CD4-positive, CD25-positive, alpha-beta regulatory T cell (primary cell): ENCODE data around the gene RPS24. TPM values are rescaled to one million over a fixed set of nuclear protein-coding genes. Genes with fewer than 3 reads are reported as not detected.

ENCODE experiments used
- ATAC-seq, 2 donors: fragments of 150-1000 bp; cut with Tn5 transposase; one replicate each; pipeline ENCODE4 v1.10.0; 2021; ENCODE audit warnings: low read depth in 2 of 2, moderate number of reproducible peaks in 2 of 2, moderate library complexity in 1 of 2
- DNase-seq, 3 donors: peaks; one replicate each; pipeline versions ENCODE4 v3.0.0 to v3.0.0-alpha.2; 2012 to 2022; ENCODE audit warnings: mixed read lengths in 1 of 3
- H3K27ac ChIP-seq: one replicate; pipeline ENCODE4 v1.7.0; 2013; ENCODE audit warnings: mild to moderate bottlenecking, low read length; ENCODE audit not compliant: insufficient read depth, poor library complexity, severe bottlenecking
- H3K27me3 ChIP-seq: one replicate; pipeline ENCODE4 v1.7.0; 2013; ENCODE audit warnings: low read length; ENCODE audit not compliant: control insufficient read depth, insufficient read depth
- H3K36me3 ChIP-seq: one replicate; pipeline ENCODE4 v1.7.0; 2013; ENCODE audit warnings: mild to moderate bottlenecking, low read length, moderate library complexity; ENCODE audit not compliant: control insufficient read depth, insufficient read depth
- H3K4me1 ChIP-seq: 2 replicates; pipeline ENCODE4 v1.7.0; 2013; ENCODE audit warnings: mild to moderate bottlenecking, low read length; ENCODE audit not compliant: insufficient read depth, control insufficient read depth, poor library complexity, severe bottlenecking
- H3K4me3 ChIP-seq: one replicate; pipeline ENCODE4 v1.7.0; 2013; ENCODE audit warnings: low read depth, mild to moderate bottlenecking, low read length, moderate library complexity
- H3K9me3 ChIP-seq, 2 experiments: 1 replicate in 1 of 2; 2 replicates in 1 of 2; pipeline ENCODE4 v1.7.0; 2013; ENCODE audit warnings: low read length in 2 of 2, mild to moderate bottlenecking in 1 of 2, moderate library complexity in 1 of 2; ENCODE audit not compliant: control insufficient read depth in 2 of 2
- H3K27ac Mint-ChIP-seq, 3 donors: one replicate each; pipeline ENCODE4 v1.8.0; 2020 to 2022; ENCODE audit warnings: mild to moderate bottlenecking in 3 of 3, mixed read lengths in 3 of 3, moderate library complexity in 2 of 3
- H3K27me3 Mint-ChIP-seq: one replicate; pipeline ENCODE4 v1.8.0; 2022; ENCODE audit warnings: mild to moderate bottlenecking, mixed read lengths
- H3K36me3 Mint-ChIP-seq: one replicate; pipeline ENCODE4 v1.8.0; 2020; ENCODE audit warnings: mixed read lengths
- H3K4me1 Mint-ChIP-seq, 4 donors: one replicate each; pipeline ENCODE4 v1.8.0; 2020 to 2022; ENCODE audit warnings: mixed read lengths in 4 of 4, mild to moderate bottlenecking in 1 of 4
- H3K4me3 Mint-ChIP-seq, 4 donors: one replicate each; pipeline ENCODE4 v1.8.0; 2020 to 2022; ENCODE audit warnings: mild to moderate bottlenecking in 4 of 4, mixed read lengths in 4 of 4, moderate library complexity in 3 of 4
- H3K9me3 Mint-ChIP-seq, 7 donors: one replicate each; pipeline ENCODE4 v1.8.0; 2020 to 2022; ENCODE audit warnings: mixed read lengths in 7 of 7, mild to moderate bottlenecking in 3 of 7, moderate library complexity in 2 of 7
- polyA plus RNA-seq, 4 donors: library from polyadenylated mRNA; unstranded; fragments of 300-500 nt; fragmentation: Illumina TruSeq; gene quantifications; one replicate each; pipeline ENCODE4 v1.2.3, GENCODE V29; 2021
- total RNA-seq: library from RNA; stranded (reverse); gene quantifications from one replicate; pipeline ENCODE4 v1.2.3, GENCODE V29; 2022

RPS24 gene
- total and polyA plus RNA-seq, 5 donors from 2014 or later: 852 to 1,300 (median 1,120) TPM

DNA sequence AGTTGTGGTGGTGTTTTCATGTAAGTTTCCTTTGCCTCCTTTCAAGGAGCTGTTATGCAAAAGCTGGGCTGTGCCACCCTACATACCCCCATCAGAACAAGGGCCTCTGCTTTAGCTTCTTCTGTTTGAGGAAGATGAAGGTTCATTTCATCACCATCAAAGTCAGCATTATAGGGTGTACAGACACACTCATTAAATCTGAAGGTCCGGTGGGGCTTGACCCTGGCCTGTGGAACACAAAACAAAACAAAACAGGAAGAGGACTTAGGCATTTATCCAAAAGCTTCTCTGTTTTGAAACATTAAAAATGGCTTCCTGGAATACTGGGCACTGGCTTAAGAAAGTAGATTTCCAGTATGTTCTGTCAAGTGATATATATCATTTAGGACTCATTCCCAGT lies 20.1 kb upstream of the RPS24 start:
- H3K27me3 ChIP-seq: no peaks in the 10 kb centered on the region
- DNase-seq (no peak), ATAC-seq (no peak)
- Mint-ChIP-seq H3K4me1 (no peaks in the 10 kb centered on the region), H3K9me3 (no peaks in the 10 kb centered on the region), H3K27me3 (no peaks in the 10 kb centered on the region), H3K27ac (no peak overlapping the region), H3K36me3 (peaks cover 47% of the 10 kb centered on the region), H3K4me3 (no peak overlapping the region)
- H3K36me3 ChIP-seq: peaks cover 89% of the 10 kb centered on the region
- no peak overlapping the region for H3K4me3 ChIP-seq
- H3K4me1 ChIP-seq: no peaks in the 10 kb centered on the region
- H3K9me3 ChIP-seq: no peaks in the 10 kb centered on the region
- no peak overlapping the region for H3K27ac ChIP-seq

DNA sequence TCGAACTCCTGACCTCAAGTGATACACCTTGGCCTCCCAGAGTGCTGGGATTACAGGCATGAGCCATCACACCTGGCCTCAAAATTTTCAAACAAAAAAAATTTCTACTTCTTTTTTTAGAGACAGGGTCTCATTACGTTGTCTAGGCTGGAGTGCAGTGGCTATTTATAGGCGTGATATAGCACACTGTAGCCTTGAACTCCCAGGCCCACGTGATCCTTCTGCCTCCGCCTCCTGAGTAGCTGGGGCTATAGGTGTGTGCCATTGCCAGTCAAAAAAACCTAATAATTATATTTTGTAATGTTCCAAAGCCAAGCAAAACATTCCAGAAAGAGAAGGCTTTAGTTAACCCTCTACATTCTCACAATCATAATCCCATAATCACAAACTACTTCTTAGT lies 18.1 kb upstream of the RPS24 start:
- Mint-ChIP-seq H3K4me1 (no peaks in the 10 kb centered on the region), H3K27ac (no peak overlapping the region), H3K9me3 (no peaks in the 10 kb centered on the region), H3K36me3 (peaks cover 41% of the 10 kb centered on the region), H3K4me3 (no peak overlapping the region), H3K27me3 (no peaks in the 10 kb centered on the region)
- Histone ChIP-seq H3K9me3 (no peaks in the 10 kb centered on the region), H3K4me3 (no peak overlapping the region), H3K4me1 (no peaks in the 10 kb centered on the region), H3K36me3 (peaks cover 88% of the 10 kb centered on the region), H3K27ac (no peak overlapping the region), H3K27me3 (no peaks in the 10 kb centered on the region)
- ATAC-seq: no peak
- no peak for DNase-seq

DNA sequence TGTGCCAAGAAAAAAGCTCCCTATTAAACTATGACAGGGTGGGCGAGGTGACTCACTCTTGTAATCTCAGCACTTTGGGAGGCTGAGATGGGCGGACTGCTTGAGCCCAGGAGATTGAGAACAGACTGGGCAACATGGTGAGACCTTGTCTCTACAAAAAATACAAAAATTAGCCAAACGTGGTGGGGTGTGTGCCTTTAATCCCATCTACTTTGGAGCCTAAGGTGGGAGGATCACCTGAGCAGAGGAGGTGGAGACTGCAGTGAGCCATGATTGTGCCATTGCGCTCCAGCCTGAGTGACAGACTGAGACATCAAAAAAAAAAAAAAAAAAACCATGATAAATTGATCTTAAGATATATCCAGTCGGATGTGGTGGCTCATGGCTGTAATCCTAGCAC lies 15.8 kb upstream of the RPS24 start:
- ATAC-seq (no peak), DNase-seq (no peak)
- H3K27me3 Mint-ChIP-seq: no peaks in the 10 kb centered on the region
- H3K9me3 Mint-ChIP-seq: no peaks in the 10 kb centered on the region
- peaks cover 48% of the 10 kb centered on the region for H3K36me3 Mint-ChIP-seq
- no peak overlapping the region for H3K4me3 ChIP-seq
- H3K27ac ChIP-seq: no peak overlapping the region
- H3K9me3 ChIP-seq: no peaks in the 10 kb centered on the region
- H3K4me1 ChIP-seq: no peaks in the 10 kb centered on the region
- no peak overlapping the region for H3K4me3 Mint-ChIP-seq
- no peaks in the 10 kb centered on the region for H3K4me1 Mint-ChIP-seq
- H3K27me3 ChIP-seq: no peaks in the 10 kb centered on the region
- peak overlapping the region in 1 of 3 donors; percentile 9 for H3K27ac Mint-ChIP-seq
- H3K36me3 ChIP-seq: peaks cover 86% of the 10 kb centered on the region

DNA sequence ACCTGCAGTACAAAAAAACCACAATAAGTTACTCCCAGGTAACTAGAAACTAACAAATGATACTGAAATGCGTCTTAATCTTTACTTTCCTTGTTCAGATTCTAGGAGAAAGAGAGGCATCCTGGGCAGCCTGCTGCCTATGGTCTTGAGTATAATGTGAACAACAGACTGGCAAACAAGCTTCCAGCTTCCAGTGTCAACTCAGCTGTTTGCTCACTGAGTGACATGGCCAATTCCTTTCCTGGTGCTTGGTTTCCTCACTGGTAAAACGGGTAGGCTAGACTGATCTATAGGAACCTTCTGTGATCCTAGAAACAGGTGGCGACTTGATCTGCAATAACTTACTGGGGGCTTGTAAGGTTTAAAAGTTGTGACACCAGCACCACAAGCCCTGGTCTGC lies 14.4 kb upstream of the RPS24 start:
- no peak for DNase-seq
- peaks cover 89% of the 10 kb centered on the region for H3K36me3 ChIP-seq
- H3K4me3 ChIP-seq: no peak overlapping the region
- H3K9me3 ChIP-seq: no peaks in the 10 kb centered on the region
- Mint-ChIP-seq H3K27ac (no peak overlapping the region), H3K9me3 (no peaks in the 10 kb centered on the region), H3K4me3 (no peak overlapping the region), H3K27me3 (no peaks in the 10 kb centered on the region), H3K36me3 (peaks cover 47% of the 10 kb centered on the region), H3K4me1 (peaks cover 0 to 2% (median 0%) of the 10 kb centered on the region in 4 donors)
- no peak overlapping the region for H3K27ac ChIP-seq
- H3K27me3 ChIP-seq: no peaks in the 10 kb centered on the region
- H3K4me1 ChIP-seq: no peaks in the 10 kb centered on the region
- ATAC-seq: no peak

DNA sequence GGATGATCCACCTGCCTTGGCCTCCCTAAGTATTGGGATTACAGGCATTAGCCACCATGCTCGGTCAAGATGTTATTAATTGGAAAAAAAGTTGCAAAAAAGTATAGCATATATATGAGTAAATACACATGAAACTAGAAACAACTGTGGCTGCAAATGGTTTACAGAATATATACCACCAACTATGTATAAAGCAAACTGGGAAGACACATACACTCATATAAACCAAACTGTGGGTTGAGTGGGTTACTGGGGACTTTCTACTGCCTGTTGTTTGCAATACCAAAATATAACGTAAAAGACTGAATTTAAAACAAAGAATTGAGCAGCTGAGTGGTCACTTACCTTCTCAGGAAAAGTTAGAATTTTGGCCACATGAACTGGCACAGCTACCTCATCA lies 12.5 kb upstream of the RPS24 start:
- Mint-ChIP-seq H3K27ac (no peak overlapping the region), H3K4me3 (no peak overlapping the region), H3K4me1 (peaks cover 0 to 3% (median under 1%) of the 10 kb centered on the region in 4 donors), H3K27me3 (no peaks in the 10 kb centered on the region), H3K36me3 (peaks cover 59% of the 10 kb centered on the region), H3K9me3 (no peaks in the 10 kb centered on the region)
- ATAC-seq (no peak), DNase-seq (no peak)
- Histone ChIP-seq H3K4me1 (no peaks in the 10 kb centered on the region), H3K27me3 (no peaks in the 10 kb centered on the region), H3K4me3 (no peak overlapping the region), H3K27ac (no peak overlapping the region), H3K9me3 (no peaks in the 10 kb centered on the region), H3K36me3 (peaks cover 91% of the 10 kb centered on the region)

DNA sequence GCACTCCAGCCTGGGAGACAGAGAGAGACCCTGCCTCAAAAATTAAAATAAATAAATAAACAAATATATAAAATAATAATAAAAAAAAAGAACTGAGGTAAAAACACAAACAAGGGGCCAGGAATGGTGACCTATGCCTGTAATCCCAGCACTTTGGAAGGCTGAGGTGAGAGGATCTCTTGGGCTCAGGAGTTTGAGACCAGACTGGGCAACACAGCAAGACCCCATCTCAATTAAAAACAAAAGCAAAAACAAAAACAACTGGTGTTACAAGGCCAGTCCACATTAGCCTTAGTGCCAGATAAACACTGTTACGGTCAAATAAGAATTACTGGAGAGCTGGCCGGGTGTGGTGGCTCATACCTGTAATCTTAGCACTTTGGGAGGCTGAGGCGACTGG lies 9.9 kb upstream of the RPS24 start:
- H3K27me3 ChIP-seq: no peaks in the 10 kb centered on the region
- no peaks in the 10 kb centered on the region for H3K27me3 Mint-ChIP-seq
- H3K9me3 ChIP-seq: no peaks in the 10 kb centered on the region
- no peak overlapping the region for H3K4me3 Mint-ChIP-seq
- H3K4me1 ChIP-seq: peaks cover 11% of the 10 kb centered on the region
- no peak for DNase-seq
- peaks cover 7 to 24% (median 11%) of the 10 kb centered on the region in 4 donors for H3K4me1 Mint-ChIP-seq
- peaks cover 59% of the 10 kb centered on the region for H3K36me3 Mint-ChIP-seq
- H3K27ac Mint-ChIP-seq: no peak overlapping the region
- no peak overlapping the region for H3K4me3 ChIP-seq
- H3K9me3 Mint-ChIP-seq: no peaks in the 10 kb centered on the region
- ATAC-seq: no peak
- H3K36me3 ChIP-seq: peaks cover 66% of the 10 kb centered on the region
- no peak overlapping the region for H3K27ac ChIP-seq

DNA sequence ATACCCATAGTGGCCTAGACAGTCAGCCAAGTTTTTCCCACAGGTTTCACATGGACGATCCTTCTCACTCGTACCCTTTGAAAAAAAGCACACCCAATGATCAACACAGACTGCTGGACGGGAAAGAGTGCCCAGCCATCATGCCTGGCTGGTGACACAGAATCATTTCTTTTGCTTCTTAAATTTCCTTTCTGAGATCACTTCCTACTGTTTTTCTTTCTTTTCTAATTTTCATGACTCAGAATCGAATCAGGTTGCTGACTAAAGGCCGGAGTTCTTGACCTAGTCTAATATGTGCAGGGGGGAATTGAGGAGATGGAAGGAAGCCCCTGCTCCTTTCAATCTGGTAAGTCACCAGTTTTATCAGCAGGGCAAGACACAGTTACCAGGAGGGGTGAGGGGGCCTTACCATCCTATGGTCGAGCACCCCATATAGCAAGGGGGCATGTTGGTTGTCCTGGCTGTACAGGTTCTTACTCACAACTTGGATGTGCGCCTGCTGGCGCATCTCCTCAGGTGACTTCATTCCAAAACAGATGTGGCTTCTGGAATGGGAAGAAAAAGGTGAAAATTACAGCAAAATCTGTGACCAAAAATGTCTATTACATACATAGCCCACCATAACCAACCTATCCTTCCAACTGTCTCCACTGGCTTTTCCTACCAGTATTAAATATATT lies 7.8 kb upstream of the RPS24 start:
- no peak overlapping the region for H3K4me3 ChIP-seq
- peaks cover 5% of the 10 kb centered on the region for H3K27me3 Mint-ChIP-seq
- no peak for DNase-seq
- H3K4me1 ChIP-seq: peaks cover 21% of the 10 kb centered on the region
- H3K27ac Mint-ChIP-seq: peak overlapping the region in 1 of 3 donors; percentile 80
- peaks cover 50% of the 10 kb centered on the region for H3K36me3 ChIP-seq
- peaks cover 18 to 39% (median 21%) of the 10 kb centered on the region in 4 donors for H3K4me1 Mint-ChIP-seq
- H3K36me3 Mint-ChIP-seq: peaks cover 54% of the 10 kb centered on the region
- H3K9me3 Mint-ChIP-seq: no peaks in the 10 kb centered on the region
- no peaks in the 10 kb centered on the region for H3K9me3 ChIP-seq
- no peak overlapping the region for H3K27ac ChIP-seq
- ATAC-seq: no peak
- H3K4me3 Mint-ChIP-seq: peak overlapping the region in 2 of 4 donors; percentile 13 to 93
- H3K27me3 ChIP-seq: no peaks in the 10 kb centered on the region
